ENCODE data around the gene FEM1C.
"Not testable (repeated sequence)": the region's sequence is repeated elsewhere in the genome, so short reads cannot be mapped to it uniquely, and the experiment has no call there.

The FEM1C gene

DNA sequence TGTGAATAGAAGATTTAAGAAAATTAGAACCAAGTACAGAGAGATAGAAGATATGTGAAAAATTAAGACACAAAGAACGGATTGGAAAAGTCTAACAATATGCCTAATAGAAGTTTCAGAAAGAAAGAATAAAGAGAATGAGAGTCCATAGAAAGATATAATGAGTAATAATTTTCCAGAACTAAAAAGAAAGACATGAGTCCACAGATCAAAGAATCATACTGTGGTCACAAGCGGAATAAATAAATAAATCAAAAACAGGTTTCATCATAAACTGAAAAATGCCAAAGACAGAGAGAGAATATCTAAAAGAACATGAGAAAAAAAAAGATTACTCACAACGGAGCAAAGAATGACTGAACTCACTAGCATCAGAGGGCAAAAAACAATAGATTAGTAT, 32.9 kb downstream of the FEM1C start:
- no peak for DNase-seq

DNA sequence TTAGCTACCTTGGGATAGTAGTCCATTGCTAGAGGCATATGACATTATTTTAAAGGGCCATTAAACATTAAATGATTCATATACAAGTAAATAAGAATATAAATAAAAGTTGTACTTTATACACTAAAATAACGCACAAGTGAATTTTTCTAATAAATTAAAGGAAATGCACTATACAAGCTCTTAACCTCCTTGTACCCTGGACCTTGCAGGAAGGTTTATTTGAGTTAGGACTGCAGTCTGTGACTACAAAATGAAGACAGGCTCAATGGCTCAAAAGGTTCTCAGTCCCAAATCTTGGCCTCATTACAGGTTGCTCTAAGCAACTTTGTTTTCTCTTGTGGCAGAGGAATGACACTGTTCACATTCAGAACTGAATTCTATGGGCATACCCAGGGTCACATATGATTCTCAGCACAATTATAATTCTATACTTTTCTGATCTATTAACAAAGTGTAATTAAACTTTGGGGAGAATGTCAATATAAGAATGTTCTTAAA, 34.4 kb downstream of the FEM1C start:
- no peak for DNase-seq

DNA sequence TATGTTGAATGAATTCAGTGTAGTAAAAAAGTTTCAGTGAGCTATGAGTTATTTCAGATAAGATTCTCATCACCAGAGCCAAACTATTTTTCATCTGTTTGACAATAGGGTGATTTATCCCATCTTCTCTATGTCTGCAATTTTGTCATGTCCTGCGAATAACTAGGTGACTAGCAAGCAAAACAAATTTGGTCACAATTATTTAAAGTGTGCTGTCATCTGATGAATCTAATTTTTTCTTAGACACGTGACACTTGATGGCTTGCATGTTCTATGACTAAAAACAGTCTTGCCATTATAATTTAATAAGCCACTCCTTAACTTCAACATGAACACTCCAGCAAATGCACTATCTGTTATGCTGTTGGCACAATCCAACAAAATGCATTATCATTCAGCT, 35.0 kb downstream of the FEM1C start:
- DNase-seq: no peak

DNA sequence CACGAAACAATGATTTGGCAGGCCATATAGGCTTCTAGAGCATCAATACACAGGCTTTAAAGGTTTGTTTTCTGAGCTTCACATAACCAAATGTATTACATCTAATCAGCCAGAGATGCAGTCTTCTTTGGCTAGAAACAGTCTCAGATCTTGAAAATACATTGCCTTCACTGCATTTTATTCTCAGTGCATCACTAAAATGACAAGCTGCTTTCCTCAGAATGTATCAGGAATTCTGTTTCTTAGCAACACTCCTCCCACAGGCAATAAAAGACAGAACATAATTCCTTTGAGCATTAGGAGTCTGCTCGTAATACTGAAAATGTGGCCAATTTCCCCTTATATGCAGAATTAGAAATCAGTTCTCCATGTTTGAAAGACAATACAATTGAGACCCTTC, 36.9 kb downstream of the FEM1C start:
- no peak for DNase-seq

DNA sequence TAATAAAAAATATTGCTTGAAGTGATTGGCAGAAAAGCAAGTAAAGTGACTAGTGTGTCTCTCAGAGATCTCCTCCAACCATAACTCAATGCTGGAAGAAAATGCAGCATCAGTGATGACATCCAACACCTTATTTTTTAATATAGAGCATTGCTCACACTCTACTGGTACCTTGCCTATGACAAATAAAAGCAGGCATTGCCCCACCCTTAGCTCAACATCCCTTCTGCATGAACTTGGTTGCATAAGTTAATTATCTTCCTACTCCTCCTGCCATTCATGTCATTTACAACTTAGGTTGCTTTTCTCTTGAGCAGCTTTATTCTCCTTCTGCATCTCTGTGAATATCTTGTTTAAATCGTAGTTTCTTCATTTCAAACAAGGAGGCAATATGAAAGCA, 41.2 kb downstream of the FEM1C start:
- no peak for DNase-seq

DNA sequence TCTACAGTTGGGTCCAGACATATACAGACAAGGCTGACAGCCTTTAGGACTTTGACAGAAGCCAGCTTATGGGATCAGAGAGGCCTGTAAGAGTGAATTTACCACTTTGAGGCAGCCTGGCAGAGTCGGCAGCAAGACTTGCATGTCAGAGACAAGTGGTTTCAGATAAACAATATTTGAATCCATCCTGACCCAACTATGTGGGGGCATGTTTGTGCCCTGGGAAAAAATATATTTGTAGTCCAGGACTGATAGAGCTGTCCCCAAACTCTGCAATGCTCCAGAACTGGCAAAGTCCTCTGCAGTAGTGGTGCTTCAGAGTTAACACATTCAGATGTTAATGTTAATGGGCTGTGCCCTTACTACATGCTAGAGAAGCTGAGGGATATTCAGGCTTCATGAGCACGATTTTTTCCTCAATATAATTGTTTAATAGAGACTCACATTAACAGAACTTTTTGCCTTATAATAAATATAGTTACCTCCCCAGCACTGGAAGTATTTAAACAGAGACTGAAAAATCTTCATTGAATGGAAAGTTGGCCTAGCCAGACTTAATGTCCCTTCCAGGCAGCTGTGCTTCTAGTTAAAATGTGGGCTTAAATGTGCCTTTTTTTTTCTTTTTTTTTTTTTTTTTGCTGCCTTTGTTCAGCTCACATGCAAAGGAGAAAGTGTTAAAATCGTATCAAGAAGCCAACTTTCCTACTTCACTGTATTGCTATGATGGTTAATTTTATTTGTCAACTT, 42.9 kb downstream of the FEM1C start:
- no peak for DNase-seq

DNA sequence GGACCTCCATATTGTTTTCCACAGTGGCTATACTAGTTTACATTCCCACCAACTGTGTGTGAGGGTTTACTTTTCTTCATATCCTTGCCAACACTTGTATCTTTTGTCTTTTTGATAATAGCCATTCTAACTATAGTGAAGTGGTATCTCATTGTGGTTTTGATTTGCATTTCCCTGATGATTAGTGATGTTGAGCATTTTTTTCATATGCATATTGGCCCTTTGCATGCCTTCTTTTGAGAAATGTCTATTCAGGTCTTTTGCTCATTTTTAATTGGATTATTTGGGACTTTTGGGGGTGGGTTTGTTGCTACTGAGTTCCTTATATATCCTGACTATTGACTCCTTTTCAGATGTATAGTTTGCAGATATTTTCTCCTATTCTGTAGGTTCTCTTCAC, 44.4 kb downstream of the FEM1C start:
- no peak for DNase-seq

DNA sequence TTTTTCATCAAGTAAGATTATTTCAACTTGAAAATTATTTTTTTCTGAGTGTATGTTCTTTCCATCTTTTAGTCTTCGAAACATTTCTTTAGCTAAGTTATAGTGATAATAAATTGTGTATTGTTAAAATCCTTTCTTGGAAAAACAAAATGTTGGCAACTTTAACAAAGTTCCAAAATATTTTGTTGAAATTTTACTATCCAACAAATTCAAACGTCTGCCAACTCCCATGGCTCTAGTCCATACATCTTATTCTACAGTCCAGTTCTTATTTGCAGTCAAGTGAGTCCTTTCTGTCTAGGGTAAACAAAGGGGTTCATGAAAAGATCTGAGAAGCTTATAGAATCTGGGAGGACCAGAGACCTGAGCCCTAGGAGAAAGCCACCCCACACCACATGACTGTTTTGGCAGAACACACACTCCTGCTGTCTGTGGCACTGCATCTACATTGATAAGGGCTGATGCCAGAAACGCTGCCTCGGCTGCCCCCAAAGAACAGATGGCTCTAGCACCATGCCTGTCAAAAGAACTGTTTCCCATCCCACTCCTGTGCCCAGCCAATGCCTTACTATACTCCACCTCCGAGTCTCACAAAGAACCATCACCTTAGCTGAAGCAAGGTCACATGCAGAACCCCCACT, 47.5 kb downstream of the FEM1C start:
- DNase-seq: no peak

DNA sequence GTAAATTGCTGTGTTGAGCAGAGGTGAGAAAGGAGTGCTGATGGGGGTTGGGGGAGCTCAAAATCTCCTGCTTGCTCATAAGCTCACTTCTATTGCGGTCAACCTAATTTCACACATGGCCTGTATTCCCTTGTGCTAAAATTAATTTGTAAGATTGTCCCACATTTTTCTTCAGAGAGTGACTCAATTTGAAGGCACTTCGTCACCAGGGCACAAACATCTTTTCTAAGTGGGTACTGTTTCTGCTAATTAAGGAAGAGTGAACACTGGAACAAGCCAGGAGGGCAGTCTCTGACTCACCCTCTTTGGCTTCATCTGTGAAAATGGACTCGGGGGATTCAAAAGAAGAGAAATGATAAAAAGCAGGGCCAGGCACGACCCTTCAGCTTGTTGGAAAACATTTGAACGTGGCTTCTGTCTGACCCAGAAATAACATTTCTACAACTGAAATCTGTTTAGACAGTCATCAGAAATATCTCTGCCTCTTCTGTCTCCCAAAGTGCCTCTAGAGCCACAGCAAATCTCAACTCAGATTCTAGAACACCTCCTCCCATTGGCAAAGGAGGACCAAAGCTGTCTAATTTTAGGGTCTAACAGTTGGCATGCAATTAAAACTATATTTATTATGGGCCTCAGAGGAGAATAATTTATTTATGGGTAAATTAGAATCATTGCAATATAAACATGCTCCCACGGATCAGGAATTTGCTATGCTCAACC, 49.8 kb downstream of the FEM1C start:
- no peak for DNase-seq

DNA sequence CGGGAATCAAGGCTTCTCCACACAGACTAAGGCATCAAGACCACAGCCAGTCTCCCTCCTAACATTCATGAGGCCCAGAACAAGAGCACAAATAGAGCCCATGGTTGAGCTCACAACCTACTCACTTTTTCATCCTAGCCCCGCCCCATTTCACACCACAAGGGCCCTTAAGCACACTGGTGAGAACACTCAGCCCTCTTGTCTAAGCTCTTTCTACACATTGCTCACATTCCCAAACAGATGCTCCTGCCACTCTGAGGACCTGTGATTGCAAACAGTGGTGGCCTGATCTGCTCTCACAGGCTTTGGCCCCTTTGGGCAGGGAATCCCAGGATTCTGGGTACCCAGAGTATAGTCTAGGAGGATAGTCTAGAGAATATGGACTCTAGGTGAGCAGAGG, 54.0 kb downstream of the FEM1C start:
- DNase-seq: no peak

DNA sequence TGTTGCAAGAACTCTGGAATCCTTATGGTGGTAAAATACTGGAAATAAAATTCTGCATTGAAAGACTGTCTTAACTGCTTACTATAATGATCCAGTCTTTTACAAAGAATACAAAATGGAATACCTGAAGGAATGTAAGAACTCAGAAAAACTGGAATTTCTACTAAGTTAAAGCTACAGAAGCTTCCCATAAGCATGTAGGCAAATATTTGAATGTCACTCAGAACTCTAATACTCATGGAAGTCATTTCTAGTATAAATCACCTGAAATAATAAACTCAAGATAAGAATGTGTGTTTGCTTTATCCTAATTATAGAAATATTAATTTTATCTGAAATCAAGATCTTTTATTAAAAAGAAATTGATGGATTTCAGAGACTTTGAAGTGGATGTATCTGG, 54.8 kb downstream of the FEM1C start:
- no peak for DNase-seq

DNA sequence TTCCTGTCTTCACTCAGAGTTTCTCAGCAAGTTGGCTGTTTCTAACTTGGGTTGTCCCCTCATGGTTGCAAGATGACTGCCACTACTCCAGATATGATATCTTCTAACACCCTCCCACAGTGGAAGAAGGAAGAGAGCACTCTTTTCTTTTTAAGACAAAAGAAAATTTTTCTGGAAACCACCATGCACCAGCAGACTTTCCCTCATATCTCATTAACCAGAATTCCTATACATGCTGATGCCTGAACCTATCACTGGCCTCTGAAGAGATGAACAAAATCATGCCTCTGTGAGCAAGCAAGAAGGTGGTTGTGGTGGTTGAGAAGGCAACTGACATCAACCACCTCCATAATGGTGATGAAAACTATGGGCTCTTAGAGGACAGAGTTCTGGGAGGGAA, 56.8 kb downstream of the FEM1C start:
- DNase-seq: no peak

DNA sequence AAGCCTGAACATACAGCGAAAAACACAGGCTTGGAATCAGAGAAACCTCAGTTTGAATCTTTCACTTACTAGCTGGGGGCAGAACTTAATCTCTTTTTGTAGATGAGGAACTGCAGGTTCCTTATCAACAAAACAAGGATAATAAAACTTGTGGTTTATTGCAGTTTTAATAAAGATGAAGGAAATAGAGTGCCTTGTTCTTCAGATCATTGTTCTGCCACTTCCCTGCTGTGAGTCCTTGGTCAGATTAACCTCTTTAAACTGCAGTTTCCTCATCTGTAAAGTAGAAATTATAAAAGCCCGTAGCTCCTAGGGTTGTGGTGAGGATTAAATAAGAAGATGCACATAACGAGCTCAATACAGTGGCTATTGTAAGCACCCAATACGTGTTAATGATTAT, 57.4 kb downstream of the FEM1C start:
- no peak for DNase-seq

DNA sequence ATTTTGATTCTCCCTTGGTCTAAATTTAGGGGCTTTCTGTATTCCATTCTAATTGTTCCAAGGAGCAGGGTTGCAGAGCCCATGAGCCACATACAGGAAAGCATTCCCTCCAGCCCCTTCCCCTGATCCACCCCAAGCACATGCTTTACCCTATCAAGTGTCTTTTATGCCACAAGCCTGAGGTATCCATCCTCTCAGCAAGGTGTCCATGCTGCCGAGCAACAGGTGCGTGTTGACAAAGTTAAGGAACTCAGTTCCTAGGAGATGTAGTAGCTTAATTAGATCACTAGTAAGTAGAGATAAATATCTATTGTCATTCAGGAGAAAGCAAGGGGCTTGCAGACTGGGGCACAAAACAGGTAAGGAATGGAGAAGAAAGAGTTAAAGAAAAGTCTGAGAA, 57.8 kb downstream of the FEM1C start:
- DNase-seq: no peak

DNA sequence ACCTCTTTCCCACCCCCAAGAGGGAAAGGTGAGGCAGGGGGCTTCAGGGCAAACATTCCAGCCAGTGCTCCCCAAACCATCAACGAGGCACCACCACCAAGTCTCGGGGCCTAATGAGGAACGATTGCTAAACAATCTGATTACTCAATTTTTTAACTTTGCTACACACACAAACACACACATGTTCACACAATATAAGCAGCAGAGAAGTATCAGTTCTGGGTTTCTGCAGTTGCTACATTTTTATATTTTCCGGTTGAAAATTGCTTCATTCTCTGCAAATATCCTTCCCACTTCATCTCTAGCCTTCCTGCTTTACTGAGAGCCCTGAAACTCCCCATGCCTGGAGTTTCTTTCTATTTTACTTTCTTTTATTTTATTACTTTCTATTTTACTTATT, 60.2 kb downstream of the FEM1C start:
- no peak for DNase-seq

DNA sequence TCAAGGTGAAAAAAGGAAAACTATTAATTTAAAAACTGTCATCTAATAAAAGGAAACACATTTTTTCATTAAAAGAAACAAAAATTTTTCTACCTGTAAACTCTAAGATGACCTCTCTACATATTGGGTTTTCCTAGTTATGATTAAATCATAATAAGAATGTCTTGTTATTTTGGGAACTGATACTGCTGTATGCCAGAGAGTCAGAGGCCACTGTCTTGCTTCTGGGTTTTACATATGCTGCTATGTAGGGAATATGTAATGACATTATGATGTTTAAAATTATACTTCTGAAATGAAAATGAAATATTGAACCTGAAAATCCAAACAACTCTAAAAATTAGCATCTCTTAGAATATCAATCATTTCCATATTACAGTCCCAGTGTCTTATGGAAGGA, 63.7 kb downstream of the FEM1C start:
- DNase-seq: no peak

DNA sequence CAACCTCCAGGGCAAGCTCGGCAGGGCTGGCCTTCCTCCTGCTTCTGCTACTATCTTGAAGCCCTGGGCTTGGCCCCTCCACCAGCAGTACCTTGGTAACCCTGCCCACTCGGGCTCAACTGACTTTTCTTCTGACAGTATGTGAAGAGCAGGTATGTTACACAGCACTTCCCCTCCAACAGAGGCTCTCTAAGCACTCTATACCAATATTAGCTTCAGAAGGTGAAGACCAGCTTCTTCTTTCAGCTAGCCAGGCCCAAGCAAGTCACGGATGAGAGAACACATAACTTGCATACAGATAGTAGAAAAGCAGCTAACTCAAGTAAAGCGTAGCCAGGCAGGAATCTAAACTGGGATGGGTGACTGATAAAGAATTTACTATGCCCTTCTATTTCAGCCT, 64.3 kb downstream of the FEM1C start:
- no peak for DNase-seq

DNA sequence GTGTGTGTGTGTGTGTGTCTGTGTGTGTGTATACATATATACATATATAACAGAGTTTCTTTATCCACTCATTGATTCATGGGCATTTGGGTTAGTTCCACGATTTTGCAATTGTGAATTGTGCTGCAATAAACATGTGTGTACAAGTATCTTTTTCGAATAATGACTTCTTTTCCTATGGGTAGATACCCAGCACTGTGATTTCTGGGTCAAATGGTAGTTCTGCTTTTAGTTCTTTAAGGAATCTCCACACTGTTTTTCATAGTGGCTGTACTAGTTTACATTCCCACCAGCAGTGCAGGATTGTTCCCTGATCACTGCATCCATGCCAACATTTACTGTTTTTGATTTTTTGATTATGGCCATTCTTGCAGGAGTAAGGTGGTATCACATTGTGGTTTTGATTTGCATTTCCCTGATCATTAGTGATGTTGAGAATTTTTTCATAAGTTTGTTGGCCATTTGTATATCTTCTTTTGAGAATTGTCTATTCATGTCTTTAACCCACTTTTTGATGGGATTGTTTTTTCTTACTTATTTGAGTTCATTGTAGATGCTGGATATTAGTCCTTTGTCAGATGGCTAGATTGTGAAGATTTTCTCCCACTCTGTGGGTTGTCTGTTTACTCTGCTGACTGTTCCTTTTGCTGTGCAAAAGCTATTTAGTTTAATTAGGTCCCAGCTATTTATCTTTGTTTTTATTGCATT, 65.3 kb downstream of the FEM1C start:
- not testable (repeated sequence) for DNase-seq

DNA sequence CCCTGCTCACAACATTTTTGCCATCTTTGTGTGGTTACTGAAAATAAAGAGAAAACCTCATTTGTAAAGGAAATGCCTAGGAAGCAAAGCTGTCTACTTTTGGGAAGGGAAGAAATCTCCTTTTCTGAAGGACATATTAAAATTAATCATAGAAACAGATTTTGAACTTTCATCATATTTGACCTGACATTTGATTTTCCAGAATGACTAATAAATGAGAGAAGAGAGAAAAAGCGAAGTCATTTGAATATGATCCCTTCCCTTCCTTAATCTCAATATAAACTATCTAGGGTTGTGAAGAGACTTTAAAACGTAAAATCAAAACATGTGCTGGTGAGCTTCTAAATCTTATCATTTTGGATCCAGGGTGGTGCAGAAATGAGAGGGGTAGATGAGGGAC, 66.3 kb downstream of the FEM1C start:
- no peak for DNase-seq

DNA sequence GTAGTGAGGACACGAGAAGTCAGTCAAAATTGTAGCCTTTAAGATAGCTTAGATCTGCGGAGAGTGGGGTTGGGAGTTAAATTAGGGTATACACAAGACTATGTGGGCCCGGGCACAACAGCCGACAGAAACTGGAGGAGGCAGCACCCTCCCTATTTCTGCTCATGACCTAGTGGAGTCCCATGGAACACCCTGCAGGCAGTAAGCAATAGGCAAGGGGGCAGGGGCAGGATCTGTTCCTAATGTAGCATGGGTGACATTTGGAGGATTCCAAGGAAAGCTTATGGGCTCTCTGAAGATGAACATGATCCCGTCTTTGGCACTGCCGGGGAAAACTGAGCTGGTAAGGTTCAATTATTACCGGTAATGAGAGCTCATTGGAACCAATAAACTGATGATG, 67.0 kb downstream of the FEM1C start:
- no peak for DNase-seq

DNA sequence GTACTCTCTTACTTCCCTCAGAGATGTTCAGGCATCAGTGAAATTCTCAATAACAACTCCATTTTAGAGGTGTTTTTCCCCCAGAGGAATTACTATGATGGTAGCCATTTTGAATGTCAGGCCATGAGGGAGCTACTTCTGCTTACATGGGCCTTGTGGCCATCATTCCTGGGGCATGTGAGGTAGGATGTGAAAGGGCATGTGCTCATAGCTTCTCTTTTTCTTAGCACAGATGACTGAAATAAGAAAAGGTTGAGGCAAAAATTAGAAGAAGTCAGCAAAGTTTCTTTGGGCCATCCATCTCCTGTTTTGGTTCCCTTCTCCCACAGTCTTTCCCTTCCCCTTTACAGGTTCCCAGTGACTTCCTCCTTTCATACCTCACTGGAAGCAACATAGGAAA, 68.8 kb downstream of the FEM1C start:
- no peak for DNase-seq

DNA sequence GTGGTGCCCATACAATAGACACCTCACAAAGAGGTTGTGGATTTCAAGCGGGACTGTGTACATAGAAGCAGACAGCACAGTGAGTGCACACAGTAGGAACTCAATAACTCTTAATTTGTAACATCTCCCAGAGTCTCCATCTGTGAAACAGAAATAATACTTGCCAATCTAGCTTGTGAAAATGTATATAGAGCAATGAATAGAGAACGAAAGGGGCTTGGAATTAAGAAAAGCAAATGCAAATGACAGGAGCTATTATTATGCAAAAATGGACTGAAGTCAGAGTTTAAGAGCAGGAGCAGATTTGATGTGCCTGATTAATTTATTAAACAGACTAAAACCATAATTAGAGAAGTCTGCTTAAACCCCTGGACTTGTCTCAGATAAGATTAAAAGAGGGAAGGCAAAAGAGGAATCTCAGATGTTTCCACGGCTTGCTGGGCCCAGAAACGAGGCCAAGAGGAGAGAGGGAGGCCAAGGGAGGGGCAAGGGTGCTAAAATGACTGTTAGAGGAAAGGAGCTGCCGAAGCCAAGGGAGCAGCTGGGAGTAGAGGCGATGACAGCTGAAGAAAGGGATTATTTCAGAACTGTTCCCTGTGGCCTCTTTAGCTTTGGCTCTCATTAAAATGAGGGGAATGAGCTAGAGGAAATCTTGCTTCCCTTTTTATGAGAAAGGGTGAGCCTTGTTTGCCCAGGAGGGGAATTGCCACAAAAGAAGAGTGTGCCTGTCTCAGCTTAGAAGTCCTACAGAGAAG, 72.1 kb downstream of the FEM1C start:
- no peak for DNase-seq
